ENCODE data around the gene CAMKMT.

CAMKMT gene

GRCh38 chr2:44715671-44716081 lies 353.9 kb downstream of the CAMKMT start:
- no peak for TF ChIP-seq EP300 (IDR thresholded peaks at IDR 0.05; ENCODE audit: borderline replicate concordance)
- peak; percentile 61 for TF ChIP-seq RAD21 (IDR thresholded peaks at IDR 0.05; ENCODE audit: low read depth)

GRCh38 chr2:44716131-44716530 lies 354.4 kb downstream of the CAMKMT start:
- TF ChIP-seq YY1 (IDR thresholded peaks at IDR 0.05; ENCODE audit: low read depth) (no peak), MAX (IDR thresholded peaks at IDR 0.05) (no peak), TEAD4 (IDR thresholded peaks at IDR 0.05) (no peak), CREB1 (IDR thresholded peaks at IDR 0.05; ENCODE audit: low read depth) (no peak), EGR1 (IDR thresholded peaks at IDR 0.05) (no peak), REST (IDR thresholded peaks at IDR 0.05; ENCODE audit: low read depth) (no peak), RAD21 (IDR thresholded peaks at IDR 0.05; ENCODE audit: low read depth) (no peak), TAF1 (IDR thresholded peaks at IDR 0.05; ENCODE audit: low read depth) (no peak), NFIC (IDR thresholded peaks at IDR 0.05) (no peak), CEBPB (IDR thresholded peaks at IDR 0.05) (no peak), USF1 (IDR thresholded peaks at IDR 0.05) (no peak), TCF12 (IDR thresholded peaks at IDR 0.05; ENCODE audit: low read depth) (no peak), EP300 (IDR thresholded peaks at IDR 0.05; ENCODE audit: borderline replicate concordance) (no peak), ZBTB7A (IDR thresholded peaks at IDR 0.05; ENCODE audit: low read depth) (no peak), FOXM1 (IDR thresholded peaks at IDR 0.05; ENCODE audit: borderline replicate concordance, low read depth) (no peak)

- TF ChIP-seq CREB1 (IDR thresholded peaks at IDR 0.05; ENCODE audit: low read depth) (no peak), FOXM1 (IDR thresholded peaks at IDR 0.05; ENCODE audit: borderline replicate concordance, low read depth) (no peak), EGR1 (IDR thresholded peaks at IDR 0.05) (no peak), TAF1 (IDR thresholded peaks at IDR 0.05; ENCODE audit: low read depth) (no peak), RAD21 (IDR thresholded peaks at IDR 0.05; ENCODE audit: low read depth) (no peak), USF1 (IDR thresholded peaks at IDR 0.05) (no peak), ZBTB7A (IDR thresholded peaks at IDR 0.05; ENCODE audit: low read depth) (no peak), TCF12 (IDR thresholded peaks at IDR 0.05; ENCODE audit: low read depth) (no peak), CEBPB (IDR thresholded peaks at IDR 0.05) (no peak), NFIC (IDR thresholded peaks at IDR 0.05) (no peak), TEAD4 (IDR thresholded peaks at IDR 0.05) (no peak), YY1 (IDR thresholded peaks at IDR 0.05; ENCODE audit: low read depth) (no peak), EP300 (IDR thresholded peaks at IDR 0.05; ENCODE audit: borderline replicate concordance) (no peak)
Measured at GRCh38 chr2:44718431-44718830, 356.7 kb downstream of the CAMKMT start.

- no peak for TF ChIP-seq CREB1 (IDR thresholded peaks at IDR 0.05; ENCODE audit: low read depth)
- TF ChIP-seq REST (IDR thresholded peaks at IDR 0.05; ENCODE audit: low read depth): no peak
- TF ChIP-seq EP300 (IDR thresholded peaks at IDR 0.05; ENCODE audit: borderline replicate concordance): no peak
- no peak for TF ChIP-seq TCF12 (IDR thresholded peaks at IDR 0.05; ENCODE audit: low read depth)
- TF ChIP-seq CEBPB (IDR thresholded peaks at IDR 0.05): no peak
- TF ChIP-seq EGR1 (IDR thresholded peaks at IDR 0.05): no peak
- no peak for TF ChIP-seq ZBTB7A (IDR thresholded peaks at IDR 0.05; ENCODE audit: low read depth)
- no peak for TF ChIP-seq YY1 (IDR thresholded peaks at IDR 0.05; ENCODE audit: low read depth)
- TF ChIP-seq RAD21 (IDR thresholded peaks at IDR 0.05; ENCODE audit: low read depth): no peak
- no peak for TF ChIP-seq TEAD4 (IDR thresholded peaks at IDR 0.05)
- TF ChIP-seq FOXM1 (IDR thresholded peaks at IDR 0.05; ENCODE audit: borderline replicate concordance, low read depth): no peak
- no peak for TF ChIP-seq TAF1 (IDR thresholded peaks at IDR 0.05; ENCODE audit: low read depth)
- no peak for TF ChIP-seq NFIC (IDR thresholded peaks at IDR 0.05)
- TF ChIP-seq USF1 (IDR thresholded peaks at IDR 0.05): no peak
- TF ChIP-seq MAX (IDR thresholded peaks at IDR 0.05): no peak
Measured at GRCh38 chr2:44719562-44719961, 357.8 kb downstream of the CAMKMT start.

- TF ChIP-seq MAX (IDR thresholded peaks at IDR 0.05): no peak
Measured at GRCh38 chr2:44722026-44722625, 360.4 kb downstream of the CAMKMT start.
